ENCODE data around the gene LIPC.

LIPC gene

GRCh38 chr15:58416963-58417362, 14.8 kb upstream of the LIPC start:
- DNase-seq, result no peak
- no peak for TF ChIP-seq POLR2A (IDR thresholded peaks at IDR 0.05; ENCODE audit: low read length)
- no peak for TF ChIP-seq GATA1 (IDR thresholded peaks at IDR 0.05; ENCODE audit: low read depth, low read length)

DNA sequence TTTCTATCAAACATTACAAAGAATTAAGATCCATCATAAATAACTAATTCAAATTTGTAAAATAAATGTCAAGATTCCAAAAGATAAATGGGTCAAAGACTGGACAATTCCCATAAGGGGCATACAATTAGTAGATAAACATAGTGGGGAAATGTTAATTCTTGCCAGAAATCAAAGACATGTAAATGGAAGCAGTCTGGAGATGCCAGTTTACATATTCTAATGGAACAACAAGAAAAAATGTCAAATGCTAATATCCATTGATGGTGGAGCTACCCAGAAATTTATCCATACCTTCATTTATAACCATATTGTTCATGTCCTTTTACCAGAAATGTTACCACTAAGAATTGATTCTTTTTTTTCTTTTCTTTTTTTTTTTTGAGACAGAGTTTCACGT, 13.7 kb upstream of the LIPC start:
- DNase-seq, result no peak
- no peak for TF ChIP-seq GATA1 (IDR thresholded peaks at IDR 0.05; ENCODE audit: low read depth, low read length)
- TF ChIP-seq POLR2A (IDR thresholded peaks at IDR 0.05; ENCODE audit: low read length), result no peak

DNA sequence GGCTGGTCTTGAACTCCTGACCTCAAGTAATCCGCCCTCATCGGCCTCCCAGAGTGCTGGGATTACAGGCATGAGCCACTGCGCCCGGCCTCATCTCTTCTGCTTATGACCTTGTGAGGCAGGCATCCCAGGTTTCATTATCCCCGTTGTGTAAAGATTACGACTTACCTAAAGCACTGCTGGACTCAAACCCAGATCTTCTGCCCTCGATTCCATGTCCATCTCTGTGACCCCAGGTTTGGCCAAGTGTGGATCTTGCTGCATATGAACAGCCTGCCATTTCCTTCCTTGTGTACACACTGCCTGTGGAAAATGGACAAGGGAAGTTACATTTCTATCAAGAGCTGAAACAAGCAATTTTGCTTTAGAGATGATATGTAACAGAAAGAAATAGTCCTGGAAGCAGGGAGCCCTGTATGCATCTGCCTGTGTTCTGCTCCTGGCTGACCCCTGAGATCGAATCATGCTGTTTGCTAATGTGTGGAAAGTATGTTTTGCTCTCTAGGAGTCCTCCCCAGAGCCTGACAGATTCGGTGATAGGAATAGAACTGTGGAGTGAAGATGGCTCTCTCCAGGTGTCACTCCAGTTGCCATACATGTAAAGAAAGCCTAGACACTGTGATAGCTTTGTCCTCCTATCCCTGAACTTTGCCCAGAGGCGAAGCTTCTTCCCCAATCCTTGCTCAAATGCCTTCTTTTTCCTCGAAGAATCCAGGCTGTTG, 11.8 kb upstream of the LIPC start:
- no peak for DNase-seq
- TF ChIP-seq GATA1 (IDR thresholded peaks at IDR 0.05; ENCODE audit: low read depth, low read length) (no peak), POLR2A (IDR thresholded peaks at IDR 0.05; ENCODE audit: low read length) (no peak)

GRCh38 chr15:58420579-58421043, 11.2 kb upstream of the LIPC start:
- DNase-seq, result no peak
- no peak for TF ChIP-seq GATA1 (IDR thresholded peaks at IDR 0.05; ENCODE audit: low read depth, low read length)
- TF ChIP-seq POLR2A (IDR thresholded peaks at IDR 0.05; ENCODE audit: low read length), result no peak

GRCh38 chr15:58423205-58423604, 8.6 kb upstream of the LIPC start:
- no peak for TF ChIP-seq POLR2A (IDR thresholded peaks at IDR 0.05; ENCODE audit: low read length)
- TF ChIP-seq GATA1 (IDR thresholded peaks at IDR 0.05; ENCODE audit: low read depth, low read length), result no peak
- no peak for DNase-seq

GRCh38 chr15:58423831-58424608, 7.8 kb upstream of the LIPC start:
- no peak for TF ChIP-seq GATA1 (IDR thresholded peaks at IDR 0.05; ENCODE audit: low read depth, low read length)
- TF ChIP-seq POLR2A (IDR thresholded peaks at IDR 0.05; ENCODE audit: low read length), result no peak
- no peak for DNase-seq

DNA sequence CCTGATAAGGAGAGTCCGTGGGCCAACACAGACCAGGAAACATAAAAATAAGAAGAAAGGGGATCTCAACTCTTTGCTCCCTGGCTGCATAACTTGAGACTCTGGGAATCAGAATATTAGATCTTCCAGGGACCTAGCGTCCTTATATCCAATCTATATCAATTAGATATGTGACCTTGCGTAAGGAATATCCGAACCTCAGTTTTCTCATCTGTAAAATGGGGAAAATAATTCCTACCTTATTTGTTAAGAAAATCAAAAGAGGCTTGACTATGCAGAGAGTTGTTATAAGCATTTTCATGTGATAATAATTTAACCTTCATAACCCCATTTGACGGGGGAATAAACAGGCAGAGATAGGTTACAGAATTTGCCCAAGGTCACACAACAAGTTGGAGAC, 7.1 kb upstream of the LIPC start:
- TF ChIP-seq GATA1 (IDR thresholded peaks at IDR 0.05; ENCODE audit: low read depth, low read length) (no peak), POLR2A (IDR thresholded peaks at IDR 0.05; ENCODE audit: low read length) (no peak)

GRCh38 chr15:58425185-58425584, 6.6 kb upstream of the LIPC start:
- no peak for DNase-seq
- TF ChIP-seq GATA1 (IDR thresholded peaks at IDR 0.05; ENCODE audit: low read depth, low read length) (no peak), POLR2A (IDR thresholded peaks at IDR 0.05; ENCODE audit: low read length) (no peak)

More for the DNA sequence above, 7.1 kb upstream of the LIPC start:
- DNase-seq, result no peak

- DNase-seq, result no peak
- TF ChIP-seq POLR2A (IDR thresholded peaks at IDR 0.05; ENCODE audit: low read length), result no peak
Measured at GRCh38 chr15:58425834-58426233, 6.0 kb upstream of the LIPC start.

GRCh38 chr15:58426501-58426900, 5.3 kb upstream of the LIPC start:
- no peak for DNase-seq
- no peak for TF ChIP-seq GATA1 (IDR thresholded peaks at IDR 0.05; ENCODE audit: low read depth, low read length)
- TF ChIP-seq POLR2A (IDR thresholded peaks at IDR 0.05; ENCODE audit: low read length), result no peak

- no peak for DNase-seq
- no peak for TF ChIP-seq GATA1 (IDR thresholded peaks at IDR 0.05; ENCODE audit: low read depth, low read length)
- TF ChIP-seq POLR2A (IDR thresholded peaks at IDR 0.05; ENCODE audit: low read length), result no peak
Measured at GRCh38 chr15:58427987-58428386, 3.8 kb upstream of the LIPC start.

DNA sequence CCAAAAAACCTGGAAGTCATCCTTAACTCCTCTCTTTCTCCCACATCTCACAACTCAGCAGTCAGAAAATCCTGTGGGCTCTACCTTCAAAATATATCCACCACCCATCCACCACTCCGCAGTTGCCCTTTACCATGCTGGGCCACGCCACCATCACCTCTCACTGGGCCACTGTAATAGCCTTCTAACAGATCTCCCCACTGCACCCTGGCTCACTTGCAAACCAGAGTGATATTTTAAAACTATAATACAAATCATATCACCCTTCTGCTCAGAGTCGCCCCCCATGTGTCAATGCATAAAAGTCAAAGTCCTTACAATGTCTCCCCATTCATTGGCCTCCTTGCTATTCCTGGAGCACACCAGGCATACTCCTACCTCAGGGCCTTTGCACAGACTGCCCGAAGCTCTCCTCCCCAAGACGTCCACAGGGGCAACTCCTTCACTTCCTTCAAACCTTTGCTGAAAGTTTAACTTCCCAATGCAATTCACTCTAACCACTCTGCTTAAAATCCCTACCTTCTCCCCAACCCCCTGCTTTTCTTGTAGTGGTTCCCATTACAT, 1.5 kb upstream of the LIPC start:
- no peak for TF ChIP-seq GATA1 (IDR thresholded peaks at IDR 0.05; ENCODE audit: low read depth, low read length)
- DNase-seq, result peak in 1 of 2 experiments; percentile 30

- TF ChIP-seq POLR2A (IDR thresholded peaks at IDR 0.05; ENCODE audit: low read length) (no peak), GATA1 (IDR thresholded peaks at IDR 0.05; ENCODE audit: low read depth, low read length) (no peak)
- DNase-seq, result no peak
Measured at GRCh38 chr15:58432401-58432800, 610 bp downstream of the LIPC start.

DNA sequence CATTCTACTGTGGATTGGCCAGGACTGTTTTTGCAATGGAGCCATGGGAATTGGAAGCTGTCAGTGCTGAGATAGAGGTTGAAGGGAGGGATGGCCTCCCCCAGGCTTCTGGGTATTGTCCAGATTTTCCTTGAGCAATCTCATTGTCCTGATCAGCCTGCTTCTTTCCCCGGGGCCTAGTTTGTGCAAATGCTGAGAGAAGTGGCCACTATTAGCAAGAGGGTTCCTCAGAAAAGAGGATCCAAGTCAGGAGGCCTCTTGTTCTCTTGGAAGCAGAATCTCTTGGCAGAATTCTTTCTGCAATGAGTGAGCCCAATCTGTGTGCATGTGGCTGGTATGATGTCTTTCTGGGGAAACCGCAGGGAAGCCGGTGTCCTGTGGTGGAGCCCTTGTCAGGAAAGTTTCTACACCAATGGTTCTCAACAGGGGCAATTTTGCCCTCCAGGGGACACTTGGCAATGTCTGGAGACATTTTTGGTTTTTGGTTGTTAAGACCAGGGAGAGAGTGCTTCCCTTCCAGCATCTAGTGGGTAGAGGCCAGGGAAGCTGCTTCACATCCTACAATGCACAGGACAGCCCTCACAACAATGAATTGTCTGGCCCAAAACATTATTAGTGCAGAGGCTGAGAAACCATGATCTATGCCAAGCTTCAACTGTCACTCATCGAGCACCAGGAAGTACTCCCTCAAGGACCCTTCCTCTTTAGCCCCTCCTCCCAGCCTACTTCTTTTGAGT, 2.0 kb downstream of the LIPC start:
- DNase-seq, result no peak
- no peak for TF ChIP-seq GATA1 (IDR thresholded peaks at IDR 0.05; ENCODE audit: low read depth, low read length)
- no peak for TF ChIP-seq POLR2A (IDR thresholded peaks at IDR 0.05; ENCODE audit: low read length)

Data from erythroblast (primary cell).